GM12872 (cell line): ENCODE results near the gene ZNF524.

Source experiments
- TF ChIP-seq, protein P1 (sequence below): IDR thresholded peaks from 3 replicates; pipeline ENCODE4 v1.5.1; 2011; ENCODE audit warnings: low read depth, mild to moderate bottlenecking, low read length, moderate library complexity; ENCODE audit not compliant: insufficient read depth

ZNF524 gene

DNA sequence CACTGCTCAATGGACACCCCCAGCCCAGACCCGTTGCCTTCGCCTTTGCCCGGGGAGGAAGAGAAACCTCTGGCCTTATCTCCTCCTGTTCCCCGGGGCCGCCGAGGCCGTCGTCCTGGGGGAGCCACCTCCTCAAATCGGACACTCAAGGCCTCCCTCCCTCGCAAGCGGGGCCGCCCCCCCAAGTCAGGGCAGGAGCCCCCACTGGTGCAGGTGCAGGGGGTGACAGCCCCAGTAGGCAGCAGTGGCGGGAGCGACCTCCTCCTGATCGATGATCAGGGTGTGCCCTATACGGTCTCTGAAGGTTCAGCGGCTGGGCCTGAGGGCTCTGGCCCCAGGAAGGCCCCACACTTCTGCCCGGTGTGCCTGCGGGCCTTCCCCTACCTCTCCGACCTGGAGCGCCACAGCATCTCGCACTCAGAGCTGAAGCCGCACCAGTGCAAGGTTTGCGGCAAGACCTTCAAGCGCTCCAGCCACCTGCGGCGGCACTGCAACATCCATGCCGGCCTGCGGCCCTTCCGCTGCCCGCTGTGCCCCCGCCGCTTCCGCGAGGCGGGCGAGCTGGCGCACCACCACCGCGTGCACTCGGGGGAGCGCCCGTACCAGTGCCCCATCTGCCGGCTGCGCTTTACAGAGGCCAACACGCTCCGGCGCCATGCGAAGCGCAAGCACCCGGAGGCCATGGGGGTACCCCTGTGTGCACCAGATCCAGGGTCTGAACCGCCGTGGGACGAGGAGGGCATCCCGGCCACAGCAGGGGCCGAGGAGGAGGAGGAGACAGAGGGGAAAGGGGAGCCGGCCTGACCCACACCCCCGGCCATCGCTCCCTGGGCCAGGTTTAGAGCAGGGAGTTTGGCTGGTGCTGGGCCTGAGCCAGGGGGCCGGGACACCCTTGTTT lies 2.3 kb downstream of the ZNF524 start:
- TF ChIP-seq, protein P1, sequence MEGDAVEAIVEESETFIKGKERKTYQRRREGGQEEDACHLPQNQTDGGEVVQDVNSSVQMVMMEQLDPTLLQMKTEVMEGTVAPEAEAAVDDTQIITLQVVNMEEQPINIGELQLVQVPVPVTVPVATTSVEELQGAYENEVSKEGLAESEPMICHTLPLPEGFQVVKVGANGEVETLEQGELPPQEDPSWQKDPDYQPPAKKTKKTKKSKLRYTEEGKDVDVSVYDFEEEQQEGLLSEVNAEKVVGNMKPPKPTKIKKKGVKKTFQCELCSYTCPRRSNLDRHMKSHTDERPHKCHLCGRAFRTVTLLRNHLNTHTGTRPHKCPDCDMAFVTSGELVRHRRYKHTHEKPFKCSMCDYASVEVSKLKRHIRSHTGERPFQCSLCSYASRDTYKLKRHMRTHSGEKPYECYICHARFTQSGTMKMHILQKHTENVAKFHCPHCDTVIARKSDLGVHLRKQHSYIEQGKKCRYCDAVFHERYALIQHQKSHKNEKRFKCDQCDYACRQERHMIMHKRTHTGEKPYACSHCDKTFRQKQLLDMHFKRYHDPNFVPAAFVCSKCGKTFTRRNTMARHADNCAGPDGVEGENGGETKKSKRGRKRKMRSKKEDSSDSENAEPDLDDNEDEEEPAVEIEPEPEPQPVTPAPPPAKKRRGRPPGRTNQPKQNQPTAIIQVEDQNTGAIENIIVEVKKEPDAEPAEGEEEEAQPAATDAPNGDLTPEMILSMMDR = no peak

DNA sequence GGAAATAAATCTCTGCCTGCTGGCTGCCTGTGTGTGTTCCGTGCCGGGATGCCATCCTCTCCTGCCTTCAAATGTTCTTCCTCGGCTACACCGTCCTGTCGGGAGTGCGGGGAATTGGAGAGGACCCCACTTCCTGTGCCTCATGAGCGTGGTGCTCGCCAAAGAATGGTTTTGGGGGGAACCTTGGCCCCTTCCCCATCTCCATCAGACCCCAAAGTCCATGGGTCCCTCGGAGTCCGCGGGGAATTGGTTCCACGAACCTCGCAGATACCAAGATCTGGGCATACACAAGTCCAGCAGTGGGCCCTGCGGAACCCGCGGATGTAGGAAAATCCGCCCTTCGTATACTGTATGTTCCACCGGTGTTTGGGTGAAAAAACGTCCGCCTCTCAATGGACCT lies 3.0 kb downstream of the ZNF524 start:
- TF ChIP-seq, protein P1 = no peak

DNA sequence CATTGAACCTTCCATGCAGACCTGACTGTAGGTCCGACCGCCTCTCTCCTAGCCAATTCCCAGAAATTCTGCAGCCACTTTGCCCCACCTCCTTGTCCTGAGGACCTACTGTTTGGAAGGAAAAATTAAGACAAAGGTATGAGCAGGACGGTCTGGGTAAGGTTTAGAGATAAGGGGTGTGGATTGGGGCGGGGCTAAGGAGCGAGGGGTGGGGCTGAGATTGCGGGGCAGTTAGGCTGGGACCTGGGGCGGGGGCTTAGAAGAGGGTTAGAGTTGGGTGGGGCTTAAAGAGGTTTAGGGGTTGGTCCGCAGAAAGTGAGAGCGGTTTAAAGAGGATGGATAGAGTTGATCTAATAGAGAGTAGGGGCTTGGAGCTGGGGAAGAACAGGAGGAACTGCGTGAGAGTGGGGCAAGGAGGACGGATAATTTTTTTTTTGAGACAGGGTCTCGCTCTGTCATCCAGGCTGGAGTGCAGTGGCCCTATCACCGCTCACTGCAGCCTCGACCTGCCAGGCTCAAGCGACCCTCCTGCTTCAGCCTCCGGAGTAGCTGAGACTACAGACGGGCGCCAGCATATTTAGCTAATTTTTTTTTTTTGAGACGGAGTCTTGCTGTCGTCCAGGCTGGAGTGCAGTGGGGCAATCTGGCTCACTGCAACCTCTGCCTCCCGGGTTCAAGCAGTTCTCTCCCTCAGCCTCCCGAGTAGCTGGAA lies 3.6 kb downstream of the ZNF524 start:
- TF ChIP-seq, protein P1 = no peak

DNA sequence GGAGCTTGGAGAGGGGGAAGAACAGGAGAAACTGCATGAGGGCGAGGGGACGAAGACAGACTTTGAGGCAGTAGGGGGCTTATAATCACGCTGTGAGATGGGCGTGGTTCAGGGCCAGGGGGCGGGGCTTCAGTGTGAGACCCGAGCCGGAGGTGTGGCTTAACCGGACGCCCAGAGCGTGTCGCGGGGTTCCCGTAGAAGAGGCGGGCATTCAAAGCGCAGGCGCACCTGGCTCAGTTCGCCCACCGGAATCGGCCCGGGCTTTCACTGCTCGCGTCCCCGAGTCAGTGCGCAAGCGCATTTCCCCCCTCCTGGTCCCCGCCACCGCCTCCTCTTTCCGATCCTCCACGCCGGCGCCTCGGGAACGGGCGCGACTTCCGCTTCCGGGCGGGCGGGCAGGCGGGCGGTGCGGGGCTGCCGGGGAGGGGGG lies 5.1 kb downstream of the ZNF524 start:
- TF ChIP-seq, protein P1 = no peak

DNA sequence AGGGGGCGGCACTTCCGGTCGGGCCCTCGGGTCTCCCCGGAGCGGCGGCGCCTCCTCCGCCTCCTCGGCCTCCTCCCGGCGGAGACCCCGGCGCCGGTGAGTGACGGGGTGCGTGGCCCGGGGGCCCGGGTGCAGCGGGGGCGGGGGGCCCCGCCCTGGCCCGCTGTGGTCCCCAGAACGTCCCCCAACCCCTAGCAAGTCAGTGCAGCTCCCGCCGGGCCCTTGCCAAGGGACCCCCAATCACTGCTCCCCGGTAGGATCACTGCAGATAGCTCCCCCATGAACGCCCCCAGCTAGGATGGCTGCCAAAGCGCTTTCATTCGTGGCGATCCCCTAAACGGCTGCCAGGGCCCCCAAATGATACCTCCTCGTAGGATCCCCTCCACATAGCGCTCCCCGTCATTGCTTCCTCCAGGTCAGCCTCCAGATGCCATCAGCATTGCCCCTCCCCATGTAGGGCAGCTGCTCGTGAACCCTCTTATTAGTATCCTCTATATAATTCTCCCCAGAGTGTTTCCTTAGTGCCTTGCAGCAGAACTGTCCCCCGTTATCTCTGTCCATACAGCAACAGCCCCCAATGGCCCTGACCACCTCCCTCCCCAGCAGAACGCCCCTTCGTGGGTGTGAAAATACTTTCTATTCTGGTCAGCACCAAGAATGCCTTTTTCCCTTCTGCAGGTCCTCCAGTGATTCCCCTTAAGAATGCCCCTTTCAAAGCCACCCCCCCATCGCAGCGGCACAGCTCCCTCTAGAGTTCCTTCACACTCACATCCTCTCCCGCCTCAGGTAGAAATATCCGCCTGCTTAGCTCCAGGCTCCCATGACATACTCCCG lies 5.8 kb downstream of the ZNF524 start, which contains the start of gene ZNF865:
ZNF865 (plus strand) TSS at position 11 of the 834 bp plus-strand sequence. CDS start 7,972 bp downstream, outside the sequence.
- TF ChIP-seq, protein P1 = peak; percentile 77

DNA sequence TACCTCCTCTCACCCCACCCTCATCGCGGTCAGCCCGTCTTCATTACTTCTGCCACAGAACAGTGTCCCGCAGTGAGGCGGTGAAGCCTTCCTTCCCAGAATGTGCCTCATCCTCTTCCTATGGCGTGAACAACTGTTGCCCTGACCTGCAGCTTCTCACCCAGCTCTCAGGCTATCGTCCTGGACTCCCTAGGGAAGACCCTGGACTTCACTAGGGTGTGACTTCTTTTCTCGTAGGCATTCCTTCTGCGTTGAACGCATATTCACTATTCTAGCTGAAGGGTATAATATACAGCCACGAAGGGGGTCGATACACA lies 6.3 kb downstream of the ZNF524 start:
- TF ChIP-seq, protein P1 = no peak

DNA sequence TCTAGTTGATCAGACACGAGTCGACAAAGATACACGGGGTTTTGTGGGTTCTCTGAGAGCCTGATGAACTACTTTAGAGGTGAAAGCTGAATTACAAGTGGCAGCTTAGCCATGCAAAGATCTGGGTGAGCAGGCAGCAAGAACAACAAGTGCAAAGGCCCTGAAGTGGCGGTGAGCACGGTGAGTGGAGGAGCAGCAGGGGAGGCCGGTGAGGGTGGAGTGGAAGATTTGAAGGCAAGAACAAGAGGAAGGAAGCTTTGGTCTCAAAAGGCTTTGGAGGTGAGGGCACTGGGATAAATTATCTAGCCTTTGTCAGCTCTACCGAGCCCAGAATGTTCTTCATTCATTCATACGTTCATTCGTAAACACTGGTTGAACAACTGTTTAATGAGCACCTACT lies 6.7 kb downstream of the ZNF524 start:
- TF ChIP-seq, protein P1 = no peak
